Loucy (cell line): Measurements from ENCODE around the gene CLCN7.

Experiments
- H2AFZ ChIP-seq: fragments of 200-600 bp; sonication (generic); 2 replicates; pipeline ENCODE4 v1.6.0; 2016; ENCODE audit warnings: antibody characterized with exemption, mild to moderate bottlenecking, low read length, moderate library complexity
- H3F3A ChIP-seq: fragments of 200-600 bp; 2 replicates; pipeline ENCODE4 v1.6.0; 2016; ENCODE audit warnings: antibody characterized with exemption, low read depth, mild to moderate bottlenecking
- H3K27me3 ChIP-seq: fragments of 200-600 bp; sonication (generic); 2 replicates; pipeline ENCODE4 v1.6.1; 2014; ENCODE audit warnings: low read length, mild to moderate bottlenecking; ENCODE audit not compliant: insufficient read depth, poor library complexity, severe bottlenecking
- H3K36me3 ChIP-seq: fragments of 200-600 bp; sonication (generic); 2 replicates; pipeline ENCODE4 v1.6.1; 2016; ENCODE audit warnings: low read length; ENCODE audit not compliant: insufficient read depth
- H3K4me1 ChIP-seq: fragments of 200-600 bp; sonication (generic); 2 replicates; pipeline ENCODE4 v1.5.1; 2014; ENCODE audit warnings: low read length, mild to moderate bottlenecking; ENCODE audit not compliant: insufficient read depth, poor library complexity, severe bottlenecking
- H3K4me2 ChIP-seq: fragments of 200-600 bp; sonication (generic); 2 replicates; pipeline ENCODE4 v1.6.0; 2014; ENCODE audit warnings: antibody characterized with exemption, low read length, low read depth, mild to moderate bottlenecking; ENCODE audit not compliant: poor library complexity, severe bottlenecking
- H3K4me3 ChIP-seq: fragments of 200-600 bp; sonication (generic); 2 replicates; pipeline ENCODE4 v1.5.1; 2014; ENCODE audit warnings: low read length, mild to moderate bottlenecking, mixed read lengths; ENCODE audit not compliant: poor library complexity, severe bottlenecking
- H3K79me2 ChIP-seq: fragments of 200-600 bp; sonication (generic); 2 replicates; pipeline ENCODE4 v1.6.1; 2014; ENCODE audit warnings: low read length; ENCODE audit not compliant: insufficient read depth
- H3K9ac ChIP-seq: fragments of 200-600 bp; sonication (generic); 2 replicates; pipeline ENCODE4 v1.6.0; 2014; ENCODE audit warnings: mild to moderate bottlenecking, low read depth, low read length, moderate library complexity; ENCODE audit not compliant: poor library complexity, severe bottlenecking
- H3K9me2 ChIP-seq: fragments of 200-600 bp; sonication (generic); replicated peaks from 2 replicates; pipeline ENCODE4 v1.6.1; 2016; ENCODE audit warnings: low read depth, low read length, mixed read lengths
- H3K9me3 ChIP-seq: fragments of 200-600 bp; sonication (generic); 2 replicates; pipeline ENCODE4 v1.6.1; 2014; ENCODE audit warnings: mild to moderate bottlenecking, antibody characterized with exemption, low read length, low read depth; ENCODE audit not compliant: insufficient read depth
- H4K20me1 ChIP-seq: fragments of 200-600 bp; sonication (generic); 2 replicates; pipeline ENCODE4 v1.6.0; 2014; ENCODE audit warnings: antibody characterized with exemption, low read length, mild to moderate bottlenecking; ENCODE audit not compliant: insufficient read depth, poor library complexity, severe bottlenecking
- EZH2phosphoT487 ChIP-seq: fragments of 200-600 bp; IDR thresholded peaks from 2 replicates; pipeline ENCODE4 v1.6.1; 2018; ENCODE audit warnings: antibody characterized with exemption, mild to moderate bottlenecking, moderate library complexity, borderline replicate concordance
- TF ChIP-seq, protein P1 (sequence below): fragments of 200-600 bp; sonication (generic); conservative IDR thresholded peaks from 2 replicates; pipeline ENCODE4 v1.5.1; 2014; ENCODE audit warnings: mild to moderate bottlenecking, antibody characterized with exemption, low read length

The CLCN7 gene

DNA sequence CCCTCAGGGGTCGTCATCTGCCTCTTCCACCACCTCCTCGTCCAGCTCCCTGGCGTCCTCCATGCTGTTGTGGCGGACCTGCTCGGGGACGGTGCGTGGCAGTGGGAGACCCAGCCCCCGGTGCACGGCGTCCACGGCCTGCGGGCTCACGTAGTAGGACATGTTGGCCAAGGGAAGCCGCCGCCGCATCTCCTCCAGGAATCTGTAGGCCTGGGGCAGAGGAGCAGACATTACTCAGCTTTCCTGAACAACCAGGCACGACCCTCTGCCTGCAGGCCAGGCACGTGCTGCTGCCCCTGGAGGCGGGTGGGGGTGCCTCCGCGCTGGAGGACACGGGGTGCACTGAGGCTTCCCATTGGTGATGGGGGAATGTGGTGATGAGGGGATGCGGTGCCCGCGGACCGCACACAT lies 36.1 kb upstream of the CLCN7 start:
- TF ChIP-seq EZH2phosphoT487 = no peak
- TF ChIP-seq, protein P1, sequence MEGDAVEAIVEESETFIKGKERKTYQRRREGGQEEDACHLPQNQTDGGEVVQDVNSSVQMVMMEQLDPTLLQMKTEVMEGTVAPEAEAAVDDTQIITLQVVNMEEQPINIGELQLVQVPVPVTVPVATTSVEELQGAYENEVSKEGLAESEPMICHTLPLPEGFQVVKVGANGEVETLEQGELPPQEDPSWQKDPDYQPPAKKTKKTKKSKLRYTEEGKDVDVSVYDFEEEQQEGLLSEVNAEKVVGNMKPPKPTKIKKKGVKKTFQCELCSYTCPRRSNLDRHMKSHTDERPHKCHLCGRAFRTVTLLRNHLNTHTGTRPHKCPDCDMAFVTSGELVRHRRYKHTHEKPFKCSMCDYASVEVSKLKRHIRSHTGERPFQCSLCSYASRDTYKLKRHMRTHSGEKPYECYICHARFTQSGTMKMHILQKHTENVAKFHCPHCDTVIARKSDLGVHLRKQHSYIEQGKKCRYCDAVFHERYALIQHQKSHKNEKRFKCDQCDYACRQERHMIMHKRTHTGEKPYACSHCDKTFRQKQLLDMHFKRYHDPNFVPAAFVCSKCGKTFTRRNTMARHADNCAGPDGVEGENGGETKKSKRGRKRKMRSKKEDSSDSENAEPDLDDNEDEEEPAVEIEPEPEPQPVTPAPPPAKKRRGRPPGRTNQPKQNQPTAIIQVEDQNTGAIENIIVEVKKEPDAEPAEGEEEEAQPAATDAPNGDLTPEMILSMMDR = no peak
- Histone ChIP-seq H3K79me2 (no peaks in the 10 kb centered on the region), H3K4me1 (no peaks in the 10 kb centered on the region), H3K9ac (no peak overlapping the region), H3K4me3 (no peak overlapping the region), H3K9me2 (no peaks in the 10 kb centered on the region), H4K20me1 (no peaks in the 10 kb centered on the region), H2AFZ (no peak overlapping the region), H3K4me2 (no peak overlapping the region), H3F3A (no peaks in the 10 kb centered on the region), H3K9me3 (no peaks in the 10 kb centered on the region), H3K27me3 (no peaks in the 10 kb centered on the region), H3K36me3 (no peaks in the 10 kb centered on the region)

GRCh38 chr16:1510272-1510671 lies 35.4 kb upstream of the CLCN7 start:
- no peak overlapping the region for H3K9ac ChIP-seq
- no peaks in the 10 kb centered on the region for H3K36me3 ChIP-seq

GRCh38 chr16:1509307-1510221 lies 34.7 kb upstream of the CLCN7 start:
- H3F3A ChIP-seq = no peaks in the 10 kb centered on the region
- H3K4me2 ChIP-seq = no peak overlapping the region
- TF ChIP-seq, protein P1 = no peak
- no peak for TF ChIP-seq EZH2phosphoT487
- H3K4me1 ChIP-seq = no peaks in the 10 kb centered on the region
- no peak overlapping the region for H2AFZ ChIP-seq
- no peaks in the 10 kb centered on the region for H3K36me3 ChIP-seq
- no peaks in the 10 kb centered on the region for H3K9me2 ChIP-seq
- no peaks in the 10 kb centered on the region for H3K9me3 ChIP-seq
- H3K4me3 ChIP-seq = no peak overlapping the region
- H4K20me1 ChIP-seq = no peaks in the 10 kb centered on the region
- no peak overlapping the region for H3K9ac ChIP-seq
- no peaks in the 10 kb centered on the region for H3K27me3 ChIP-seq
- no peaks in the 10 kb centered on the region for H3K79me2 ChIP-seq

More at GRCh38 chr16:1510272-1510671, 35.4 kb upstream of the CLCN7 start:
- H3K9me2 ChIP-seq = no peaks in the 10 kb centered on the region
- H3F3A ChIP-seq = no peaks in the 10 kb centered on the region
- H3K4me1 ChIP-seq = no peaks in the 10 kb centered on the region
- no peak overlapping the region for H3K4me3 ChIP-seq
- no peaks in the 10 kb centered on the region for H3K9me3 ChIP-seq
- no peak overlapping the region for H3K4me2 ChIP-seq
- TF ChIP-seq, protein P1 = no peak
- TF ChIP-seq EZH2phosphoT487 = no peak
- no peak overlapping the region for H2AFZ ChIP-seq
- H3K27me3 ChIP-seq = no peaks in the 10 kb centered on the region
- no peaks in the 10 kb centered on the region for H3K79me2 ChIP-seq
- no peaks in the 10 kb centered on the region for H4K20me1 ChIP-seq
